Body of pancreas (tissue), 4 donors: Measurements from ENCODE around the gene DAB2IP.

ENCODE experiments used
- POLR2A ChIP-seq, 3 donors: fragments of 450-650 bp; IDR thresholded peaks; one replicate each; pipeline ENCODE4 v1.6.1; 2016; ENCODE audit warnings: antibody characterized with exemption in 3 of 3, mild to moderate bottlenecking in 2 of 3
- TF ChIP-seq, protein P1 (sequence below), 7 experiments: fragments of 450-650 bp in 4 of 7; fragments of 200-600 bp in 3 of 7; sonication (generic) in 3 of 7; IDR thresholded peaks; one replicate each; pipeline ENCODE4 v1.5.1; 2016 to 2019; ENCODE audit warnings: antibody characterized with exemption in 7 of 7

GRCh38 chr9:121696930-121697329 is 45.5 kb downstream of the DAB2IP start:
- TF ChIP-seq, protein P1, sequence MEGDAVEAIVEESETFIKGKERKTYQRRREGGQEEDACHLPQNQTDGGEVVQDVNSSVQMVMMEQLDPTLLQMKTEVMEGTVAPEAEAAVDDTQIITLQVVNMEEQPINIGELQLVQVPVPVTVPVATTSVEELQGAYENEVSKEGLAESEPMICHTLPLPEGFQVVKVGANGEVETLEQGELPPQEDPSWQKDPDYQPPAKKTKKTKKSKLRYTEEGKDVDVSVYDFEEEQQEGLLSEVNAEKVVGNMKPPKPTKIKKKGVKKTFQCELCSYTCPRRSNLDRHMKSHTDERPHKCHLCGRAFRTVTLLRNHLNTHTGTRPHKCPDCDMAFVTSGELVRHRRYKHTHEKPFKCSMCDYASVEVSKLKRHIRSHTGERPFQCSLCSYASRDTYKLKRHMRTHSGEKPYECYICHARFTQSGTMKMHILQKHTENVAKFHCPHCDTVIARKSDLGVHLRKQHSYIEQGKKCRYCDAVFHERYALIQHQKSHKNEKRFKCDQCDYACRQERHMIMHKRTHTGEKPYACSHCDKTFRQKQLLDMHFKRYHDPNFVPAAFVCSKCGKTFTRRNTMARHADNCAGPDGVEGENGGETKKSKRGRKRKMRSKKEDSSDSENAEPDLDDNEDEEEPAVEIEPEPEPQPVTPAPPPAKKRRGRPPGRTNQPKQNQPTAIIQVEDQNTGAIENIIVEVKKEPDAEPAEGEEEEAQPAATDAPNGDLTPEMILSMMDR (IDR thresholded peaks at IDR 0.05): no peak
- TF ChIP-seq POLR2A (IDR thresholded peaks at IDR 0.05): no peak
